Ishikawa (cell line): ENCODE results near the gene MAN2B2.

Experiments
- CEBPB ChIP-seq: IDR thresholded peaks from 2 replicates; pipeline ENCODE4 v1.6.1; 2012
- FOXM1 ChIP-seq: IDR thresholded peaks from 2 replicates; pipeline ENCODE4 v1.6.1; 2012; ENCODE audit warnings: low read depth, borderline replicate concordance
- NFIC ChIP-seq: IDR thresholded peaks from 2 replicates; pipeline ENCODE4 v1.6.1; 2012
- TCF12 ChIP-seq: IDR thresholded peaks from 2 replicates; pipeline ENCODE4 v1.6.1; 2012; ENCODE audit warnings: low read depth
- YY1 ChIP-seq: IDR thresholded peaks from 2 replicates; pipeline ENCODE4 v1.6.1; 2012; ENCODE audit warnings: low read depth
- TF ChIP-seq, protein P1 (sequence below): IDR thresholded peaks from 2 replicates; pipeline ENCODE4 v1.6.1; 2012; ENCODE audit warnings: low read depth, mild to moderate bottlenecking

DNA sequence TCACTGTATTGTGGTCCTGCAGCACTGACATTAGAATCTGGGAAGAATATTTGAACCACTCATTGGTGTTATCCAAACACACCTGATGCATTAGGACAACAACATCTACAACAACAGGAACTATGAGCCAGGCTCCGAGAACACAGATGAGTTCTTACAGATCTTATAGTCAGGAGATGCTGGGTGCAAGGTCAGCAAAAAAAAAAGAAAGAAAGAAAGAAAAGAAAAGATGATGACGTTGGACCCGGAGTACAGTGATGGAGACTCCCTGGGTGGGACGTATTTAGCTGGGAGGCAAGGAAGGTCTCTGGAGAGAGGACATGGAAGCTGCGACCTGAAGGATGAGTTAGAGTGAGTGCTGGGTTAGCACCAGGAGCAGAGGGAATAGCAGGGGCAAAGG is 17.8 kb upstream of the MAN2B2 start:
- TF ChIP-seq NFIC: no peak
- TF ChIP-seq, protein P1, sequence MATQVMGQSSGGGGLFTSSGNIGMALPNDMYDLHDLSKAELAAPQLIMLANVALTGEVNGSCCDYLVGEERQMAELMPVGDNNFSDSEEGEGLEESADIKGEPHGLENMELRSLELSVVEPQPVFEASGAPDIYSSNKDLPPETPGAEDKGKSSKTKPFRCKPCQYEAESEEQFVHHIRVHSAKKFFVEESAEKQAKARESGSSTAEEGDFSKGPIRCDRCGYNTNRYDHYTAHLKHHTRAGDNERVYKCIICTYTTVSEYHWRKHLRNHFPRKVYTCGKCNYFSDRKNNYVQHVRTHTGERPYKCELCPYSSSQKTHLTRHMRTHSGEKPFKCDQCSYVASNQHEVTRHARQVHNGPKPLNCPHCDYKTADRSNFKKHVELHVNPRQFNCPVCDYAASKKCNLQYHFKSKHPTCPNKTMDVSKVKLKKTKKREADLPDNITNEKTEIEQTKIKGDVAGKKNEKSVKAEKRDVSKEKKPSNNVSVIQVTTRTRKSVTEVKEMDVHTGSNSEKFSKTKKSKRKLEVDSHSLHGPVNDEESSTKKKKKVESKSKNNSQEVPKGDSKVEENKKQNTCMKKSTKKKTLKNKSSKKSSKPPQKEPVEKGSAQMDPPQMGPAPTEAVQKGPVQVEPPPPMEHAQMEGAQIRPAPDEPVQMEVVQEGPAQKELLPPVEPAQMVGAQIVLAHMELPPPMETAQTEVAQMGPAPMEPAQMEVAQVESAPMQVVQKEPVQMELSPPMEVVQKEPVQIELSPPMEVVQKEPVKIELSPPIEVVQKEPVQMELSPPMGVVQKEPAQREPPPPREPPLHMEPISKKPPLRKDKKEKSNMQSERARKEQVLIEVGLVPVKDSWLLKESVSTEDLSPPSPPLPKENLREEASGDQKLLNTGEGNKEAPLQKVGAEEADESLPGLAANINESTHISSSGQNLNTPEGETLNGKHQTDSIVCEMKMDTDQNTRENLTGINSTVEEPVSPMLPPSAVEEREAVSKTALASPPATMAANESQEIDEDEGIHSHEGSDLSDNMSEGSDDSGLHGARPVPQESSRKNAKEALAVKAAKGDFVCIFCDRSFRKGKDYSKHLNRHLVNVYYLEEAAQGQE: no peak
- no peak for TF ChIP-seq FOXM1
- no peak for TF ChIP-seq CEBPB
- TF ChIP-seq YY1: no peak
- TF ChIP-seq TCF12: no peak
